ENCODE data around the gene CACHD1.

CACHD1 gene

DNA sequence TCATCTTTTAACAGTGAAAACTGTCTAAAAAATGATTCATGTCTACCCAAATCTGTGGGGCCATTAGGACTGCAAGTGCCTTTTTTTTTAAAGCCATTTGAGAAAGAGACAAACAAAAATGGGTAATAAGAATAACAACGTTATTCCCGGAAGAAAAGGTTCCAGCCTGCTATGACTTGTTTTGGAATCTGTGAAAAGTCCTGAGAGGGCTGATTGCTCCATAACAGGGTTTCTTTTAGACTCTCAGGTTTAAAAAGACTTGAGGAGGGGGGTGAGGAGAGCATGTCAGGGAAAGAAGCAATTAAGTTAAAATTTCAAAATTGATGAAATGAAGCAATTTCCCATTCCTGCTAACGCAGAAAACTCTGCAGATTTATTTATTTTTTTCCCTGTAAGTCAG, 56.4 kb downstream of the CACHD1 start:
- Histone ChIP-seq H3K4me3 (no peak overlapping the region), H3K9me3 (no peaks in the 10 kb centered on the region), H3K36me3 (replicated peaks) (no peaks in the 10 kb centered on the region), H3K4me1 (peaks cover 48% of the 10 kb centered on the region), H3K27me3 (ENCODE audit: low read depth) (no peaks in the 10 kb centered on the region)
- in situ Hi-C loops (cut with MboI; ENCODE audit: low sequenced_read_pairs): no loop called here
- no peak for DNase-seq (ENCODE audit: low spot score in 2 of 2)

DNA sequence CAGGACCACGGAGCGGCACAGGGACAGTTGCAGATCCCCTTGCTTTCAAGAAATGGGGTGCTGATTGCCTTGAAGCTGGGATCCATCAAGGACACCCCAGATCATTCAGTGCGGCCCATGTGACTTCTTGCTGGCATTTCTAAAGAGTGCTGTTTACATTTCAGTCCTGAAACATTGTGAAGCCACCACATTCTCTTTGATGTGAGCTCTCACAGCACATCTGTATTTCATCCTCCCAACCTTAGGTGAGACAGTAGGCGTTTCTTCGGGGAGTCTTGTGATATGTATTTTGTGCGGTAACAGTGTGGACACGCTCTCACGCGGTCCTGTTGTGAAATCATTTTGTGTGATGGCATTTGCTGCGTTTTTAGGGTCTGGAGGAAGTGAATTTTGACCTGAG, 57.2 kb downstream of the CACHD1 start:
- in situ Hi-C loops (cut with MboI; ENCODE audit: low sequenced_read_pairs): no loop called here
- Histone ChIP-seq H3K36me3 (replicated peaks) (no peaks in the 10 kb centered on the region), H3K27me3 (ENCODE audit: low read depth) (no peaks in the 10 kb centered on the region), H3K4me3 (no peak overlapping the region), H3K4me1 (peaks cover 41% of the 10 kb centered on the region), H3K9me3 (no peaks in the 10 kb centered on the region)
- no peak for DNase-seq (ENCODE audit: low spot score in 2 of 2)

DNA sequence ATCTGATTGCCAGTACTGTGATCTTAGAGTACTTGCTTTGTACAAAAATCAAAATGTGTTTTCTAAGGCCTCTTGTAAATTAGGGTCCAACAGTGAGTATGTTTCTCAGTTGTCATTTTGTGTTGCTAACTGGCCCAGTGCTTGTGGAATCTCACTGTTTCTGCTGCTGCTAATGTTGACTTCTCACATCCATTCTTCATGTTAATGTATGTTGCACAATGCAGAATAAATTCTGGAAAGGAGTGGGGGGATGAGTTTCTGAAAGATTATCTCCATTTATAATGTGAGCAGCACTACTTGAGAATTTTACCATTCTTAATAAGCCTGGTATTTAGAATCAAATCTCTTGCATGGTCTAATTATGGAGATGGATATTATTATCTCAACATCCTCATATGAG, 57.9 kb downstream of the CACHD1 start:
- Histone ChIP-seq H3K9me3 (no peaks in the 10 kb centered on the region), H3K27me3 (ENCODE audit: low read depth) (no peaks in the 10 kb centered on the region), H3K4me1 (peaks cover 38% of the 10 kb centered on the region), H3K4me3 (no peak overlapping the region), H3K36me3 (replicated peaks) (no peaks in the 10 kb centered on the region)
- in situ Hi-C loops (cut with MboI; ENCODE audit: low sequenced_read_pairs): no loop called here
- no peak for DNase-seq (ENCODE audit: low spot score in 2 of 2)

DNA sequence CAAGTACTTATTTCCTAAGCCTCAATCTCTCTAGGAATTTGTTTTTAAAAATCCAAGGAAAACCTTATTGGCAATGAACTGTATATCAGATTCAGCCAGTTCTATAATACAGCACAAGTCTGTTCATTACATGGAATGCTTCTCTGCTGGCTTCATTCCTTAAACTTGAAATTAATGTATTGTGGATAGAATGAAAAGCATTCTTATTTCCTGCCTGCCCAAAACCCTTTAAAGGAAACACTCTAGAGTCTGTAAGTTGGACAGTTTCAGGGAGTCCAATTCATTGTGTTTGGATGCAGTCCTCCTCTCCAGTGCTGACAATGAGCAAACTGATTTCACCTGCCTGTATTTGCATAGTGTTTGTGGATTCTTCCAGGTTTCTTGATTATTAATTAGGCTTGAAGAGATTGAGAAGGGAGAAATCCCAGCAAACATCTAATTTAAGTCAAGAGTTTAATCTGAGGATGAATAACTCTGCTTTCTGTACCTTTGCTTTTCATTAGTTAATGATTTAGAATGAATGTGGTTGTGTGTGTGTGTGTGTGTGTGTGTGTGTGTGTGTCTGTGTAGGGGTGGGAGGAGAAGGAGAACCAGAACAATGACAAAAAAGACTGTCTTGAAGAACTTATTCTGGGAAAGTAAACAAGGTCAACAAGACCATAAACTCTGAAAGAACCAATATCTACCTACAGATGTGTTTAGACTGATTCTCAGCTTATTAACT, 61.2 kb downstream of the CACHD1 start:
- no peak for DNase-seq (ENCODE audit: low spot score in 2 of 2)
- in situ Hi-C loops (cut with MboI; ENCODE audit: low sequenced_read_pairs): no loop called here

DNA sequence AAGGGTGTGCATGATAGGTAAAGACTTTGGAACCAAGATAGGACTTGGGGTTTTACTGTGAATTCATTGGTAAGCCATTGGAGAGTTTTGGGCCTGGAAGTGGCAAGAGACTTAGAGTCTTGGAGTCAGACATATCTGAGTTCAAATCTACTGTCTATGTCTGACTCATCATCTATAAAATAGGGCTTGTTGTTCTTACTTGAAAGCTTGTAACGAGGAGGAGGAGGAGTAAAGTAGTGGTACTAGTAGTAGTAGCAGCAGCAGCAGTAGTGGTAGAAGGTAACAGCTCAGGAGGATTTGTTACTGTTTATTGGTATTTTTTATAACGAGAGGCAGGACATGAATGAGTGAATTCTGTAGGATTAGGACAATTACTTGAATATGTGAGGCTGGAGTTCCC, 62.7 kb downstream of the CACHD1 start:
- Histone ChIP-seq H3K9me3 (no peaks in the 10 kb centered on the region), H3K27me3 (ENCODE audit: low read depth) (no peaks in the 10 kb centered on the region), H3K36me3 (replicated peaks) (no peaks in the 10 kb centered on the region), H3K4me3 (no peak overlapping the region), H3K4me1 (peaks cover 8% of the 10 kb centered on the region)
- DNase-seq (ENCODE audit: low spot score in 2 of 2): no peak
- in situ Hi-C loops (cut with MboI; ENCODE audit: low sequenced_read_pairs): no loop called here

More for the DNA sequence above, 61.2 kb downstream of the CACHD1 start:
- Histone ChIP-seq H3K4me1 (peaks cover 14% of the 10 kb centered on the region), H3K4me3 (no peak overlapping the region), H3K27me3 (ENCODE audit: low read depth) (no peaks in the 10 kb centered on the region), H3K9me3 (no peaks in the 10 kb centered on the region), H3K36me3 (replicated peaks) (no peaks in the 10 kb centered on the region)

DNA sequence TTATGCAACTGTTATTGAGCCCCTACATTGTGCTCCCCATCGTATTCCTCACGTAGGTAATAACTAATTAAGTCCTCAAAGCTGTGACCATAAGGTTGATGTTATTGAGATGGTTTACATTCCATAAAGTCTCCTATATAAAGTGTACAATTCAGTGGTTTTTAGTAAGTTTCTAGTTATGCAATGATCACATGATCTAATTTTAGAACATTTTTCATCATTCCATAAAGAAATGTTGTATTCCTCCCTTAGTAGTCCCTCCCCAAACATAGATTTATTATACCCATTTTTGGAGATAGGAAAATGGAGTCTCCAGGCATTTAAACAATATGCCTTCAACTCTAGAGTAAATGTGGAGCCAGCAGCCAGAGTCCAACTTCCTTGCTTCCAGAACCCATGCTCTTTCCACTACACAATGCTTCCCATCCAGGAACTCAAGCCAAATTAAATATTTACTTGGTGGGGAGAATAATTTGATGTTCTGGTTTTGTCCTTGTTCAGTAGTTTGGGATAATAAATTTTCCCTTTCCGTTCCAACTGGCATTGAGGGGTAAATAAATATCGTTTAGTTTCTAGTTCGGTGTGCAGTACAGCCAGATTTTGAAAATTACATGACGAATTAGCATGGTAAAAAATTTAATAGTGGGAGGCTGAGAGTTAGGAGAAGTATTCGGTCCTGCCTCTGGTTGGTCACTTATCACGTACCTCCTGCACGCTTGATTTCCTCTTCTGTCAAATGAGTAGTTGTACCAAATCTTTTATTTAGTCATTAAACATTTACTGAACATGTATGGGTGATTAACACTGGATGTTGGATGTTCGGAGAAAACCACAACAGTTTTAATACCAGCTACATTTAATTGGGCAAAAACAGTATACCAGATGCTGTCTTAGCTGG, 66.3 kb downstream of the CACHD1 start:
- no peak overlapping the region for H3K4me3 ChIP-seq
- in situ Hi-C loops (cut with MboI; ENCODE audit: low sequenced_read_pairs): no loop called here
- no peaks in the 10 kb centered on the region for H3K27me3 ChIP-seq (ENCODE audit: low read depth)
- no peaks in the 10 kb centered on the region for H3K36me3 ChIP-seq (replicated peaks)
- H3K4me1 ChIP-seq: peaks cover 31% of the 10 kb centered on the region
- no peak for DNase-seq (ENCODE audit: low spot score in 2 of 2)
- no peaks in the 10 kb centered on the region for H3K9me3 ChIP-seq

DNA sequence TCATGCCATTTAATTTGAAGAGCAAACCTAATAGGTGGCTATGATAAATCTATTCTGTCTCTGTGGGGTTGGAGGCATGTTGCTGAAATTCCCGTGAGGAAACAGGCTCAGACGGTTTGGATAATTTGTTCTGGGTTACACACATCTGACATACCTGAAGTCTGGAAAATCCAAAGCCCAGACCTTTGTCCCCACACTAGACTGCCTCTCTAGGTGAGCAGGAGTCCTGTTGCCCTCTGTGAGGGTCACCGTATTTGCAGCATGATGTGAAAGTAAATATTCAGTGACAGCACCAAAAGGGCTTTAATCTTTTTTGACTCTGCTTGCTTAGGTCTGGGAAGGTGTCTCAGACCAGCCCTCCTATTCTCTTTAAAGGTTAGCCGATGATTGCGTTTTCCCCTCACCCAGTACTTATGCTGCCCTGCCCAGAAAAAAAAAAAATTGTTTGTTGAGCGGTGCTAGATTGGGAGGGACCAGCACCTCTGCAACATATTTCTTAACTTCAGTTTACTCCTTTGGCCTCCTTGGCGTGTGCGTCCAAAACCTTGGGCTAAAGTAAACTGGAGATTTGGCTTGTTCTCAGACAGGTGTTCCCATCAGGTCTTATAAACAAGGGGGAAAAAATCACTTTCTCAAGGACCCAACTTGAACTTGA, 67.0 kb downstream of the CACHD1 start:
- Histone ChIP-seq H3K4me1 (peaks cover 37% of the 10 kb centered on the region), H3K9me3 (no peaks in the 10 kb centered on the region), H3K27me3 (ENCODE audit: low read depth) (no peaks in the 10 kb centered on the region), H3K36me3 (replicated peaks) (no peaks in the 10 kb centered on the region), H3K4me3 (no peak overlapping the region)
- in situ Hi-C loops (cut with MboI; ENCODE audit: low sequenced_read_pairs): no loop called here
- no peak for DNase-seq (ENCODE audit: low spot score in 2 of 2)

DNA sequence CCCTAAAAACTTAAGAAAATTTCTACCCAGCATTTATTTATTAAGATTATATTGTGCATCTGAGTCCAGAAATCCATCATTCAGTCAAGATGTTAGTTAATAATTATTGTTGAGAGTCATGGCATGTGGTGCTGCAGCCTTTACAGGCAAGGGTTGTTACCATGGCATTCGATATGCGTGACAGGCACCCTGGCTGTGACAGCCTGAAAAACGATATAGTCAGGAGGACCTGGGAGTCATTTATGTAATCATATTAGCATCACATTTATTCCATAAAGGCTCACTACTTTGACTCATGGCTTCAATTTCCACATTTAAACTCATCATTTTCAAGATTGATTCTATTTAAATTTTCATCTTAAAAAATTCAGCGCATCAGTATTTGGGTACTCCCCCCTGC, 68.0 kb downstream of the CACHD1 start:
- Histone ChIP-seq H3K27me3 (ENCODE audit: low read depth) (no peaks in the 10 kb centered on the region), H3K4me3 (no peak overlapping the region), H3K36me3 (replicated peaks) (no peaks in the 10 kb centered on the region), H3K4me1 (peaks cover 45% of the 10 kb centered on the region), H3K9me3 (no peaks in the 10 kb centered on the region)
- in situ Hi-C loops (cut with MboI; ENCODE audit: low sequenced_read_pairs): no loop called here
- no peak for DNase-seq (ENCODE audit: low spot score in 2 of 2)

DNA sequence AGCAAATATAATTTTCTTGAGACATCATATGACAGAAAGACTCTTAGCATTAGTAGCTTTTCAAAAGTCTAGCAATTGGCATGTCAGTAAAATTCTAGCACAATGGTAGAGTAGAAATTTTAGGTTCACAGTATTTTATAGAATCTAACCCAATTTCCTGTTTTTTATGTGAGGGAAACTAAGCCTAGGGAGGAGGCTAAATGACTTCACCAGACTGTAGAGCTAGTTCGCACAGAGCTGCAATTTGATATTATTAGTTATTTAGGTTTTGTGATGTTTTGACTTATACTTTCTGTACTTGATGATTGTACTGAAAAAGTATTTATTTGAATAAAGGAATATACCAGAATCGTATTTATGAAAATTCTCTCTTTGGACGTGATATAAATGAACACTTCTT, 68.5 kb downstream of the CACHD1 start:
- peaks cover 45% of the 10 kb centered on the region for H3K4me1 ChIP-seq
- H3K27me3 ChIP-seq (ENCODE audit: low read depth): no peaks in the 10 kb centered on the region
- in situ Hi-C loops (cut with MboI; ENCODE audit: low sequenced_read_pairs): no loop called here
- DNase-seq (ENCODE audit: low spot score in 2 of 2): no peak
- H3K4me3 ChIP-seq: no peak overlapping the region
- H3K36me3 ChIP-seq (replicated peaks): no peaks in the 10 kb centered on the region
- H3K9me3 ChIP-seq: no peaks in the 10 kb centered on the region

DNA sequence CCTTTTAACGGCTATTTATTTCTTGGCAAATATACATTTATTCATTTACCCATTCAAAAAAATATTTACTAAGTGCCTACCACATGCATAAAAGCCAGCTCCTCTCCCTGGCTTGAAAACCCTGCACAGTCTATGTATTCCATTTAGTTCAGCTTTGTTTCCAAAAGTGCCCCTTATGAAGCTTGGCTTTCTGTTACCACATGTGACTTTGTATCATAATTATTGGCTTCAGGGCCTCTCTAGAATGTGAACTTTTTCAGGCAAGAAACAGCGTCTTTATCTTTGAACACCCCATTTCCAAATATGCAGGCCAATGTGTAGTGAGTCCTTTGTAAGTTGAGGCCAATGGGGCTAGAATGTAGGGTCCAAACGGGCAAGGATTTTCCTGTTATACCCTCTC, 69.4 kb downstream of the CACHD1 start:
- no peaks in the 10 kb centered on the region for H3K27me3 ChIP-seq (ENCODE audit: low read depth)
- DNase-seq (ENCODE audit: low spot score in 2 of 2): no peak
- H3K4me1 ChIP-seq: peaks cover 49% of the 10 kb centered on the region
- no peak overlapping the region for H3K4me3 ChIP-seq
- H3K9me3 ChIP-seq: no peaks in the 10 kb centered on the region
- in situ Hi-C loops (cut with MboI; ENCODE audit: low sequenced_read_pairs): no loop called here
- H3K36me3 ChIP-seq (replicated peaks): no peaks in the 10 kb centered on the region

DNA sequence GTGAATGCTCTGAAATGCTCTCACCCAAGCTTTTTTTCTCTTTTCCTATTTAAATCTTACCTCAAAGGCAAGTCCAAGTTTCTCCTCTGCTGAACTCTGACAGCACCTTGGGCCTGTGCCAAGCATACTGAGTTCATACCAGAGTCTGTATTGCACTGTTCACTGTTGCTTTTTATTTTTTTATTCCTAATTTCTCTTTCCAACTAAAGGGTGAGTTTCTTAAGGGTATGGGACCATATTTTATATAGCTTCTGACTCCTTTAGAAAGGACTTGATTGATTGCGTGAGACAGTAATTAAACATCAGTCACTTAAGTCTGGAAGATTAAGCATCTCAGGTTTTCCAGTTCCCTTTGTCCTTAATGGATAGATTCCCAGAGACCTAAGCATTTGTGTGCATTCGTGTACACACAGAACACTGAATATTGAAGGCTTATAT, 69.9 kb downstream of the CACHD1 start:
- Histone ChIP-seq H3K36me3 (replicated peaks) (no peaks in the 10 kb centered on the region), H3K27me3 (ENCODE audit: low read depth) (no peaks in the 10 kb centered on the region), H3K9me3 (no peaks in the 10 kb centered on the region), H3K4me1 (peaks cover 53% of the 10 kb centered on the region), H3K4me3 (no peak overlapping the region)
- DNase-seq (ENCODE audit: low spot score in 2 of 2): peak; percentile 83 to 85
- in situ Hi-C loops (cut with MboI; ENCODE audit: low sequenced_read_pairs): no loop called here

DNA sequence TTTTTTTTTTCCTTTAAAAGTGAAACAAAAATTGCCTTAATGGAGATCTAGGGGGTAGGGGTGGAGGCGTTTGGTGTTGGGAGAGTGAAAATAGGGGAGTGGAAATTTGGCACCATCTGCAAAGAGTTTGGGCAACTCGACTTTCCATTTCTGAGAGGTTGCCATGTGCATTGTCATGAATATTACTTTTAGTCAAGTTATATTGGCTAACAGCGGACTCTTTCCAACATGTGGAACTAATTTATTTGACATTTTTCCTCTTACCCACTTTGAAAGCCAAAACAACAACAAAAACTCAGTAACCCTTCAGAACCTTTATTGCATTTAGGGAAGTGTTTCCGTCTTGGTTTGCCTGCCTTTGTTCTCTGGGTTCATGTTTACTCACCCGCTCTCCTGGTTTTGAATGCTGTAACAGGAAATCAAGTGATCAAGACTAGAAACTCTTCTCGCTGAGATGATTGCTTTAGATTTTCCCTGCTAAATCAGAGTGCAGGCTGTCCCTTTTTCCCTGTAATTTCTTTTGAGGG, 70.4 kb downstream of the CACHD1 start:
- H3K4me1 ChIP-seq: peaks cover 58% of the 10 kb centered on the region
- no peaks in the 10 kb centered on the region for H3K27me3 ChIP-seq (ENCODE audit: low read depth)
- DNase-seq (ENCODE audit: low spot score in 2 of 2): peak in 1 of 2 experiments; percentile 31
- no peak overlapping the region for H3K4me3 ChIP-seq
- H3K36me3 ChIP-seq (replicated peaks): no peaks in the 10 kb centered on the region
- in situ Hi-C loops (cut with MboI; ENCODE audit: low sequenced_read_pairs): no loop called here
- no peaks in the 10 kb centered on the region for H3K9me3 ChIP-seq

DNA sequence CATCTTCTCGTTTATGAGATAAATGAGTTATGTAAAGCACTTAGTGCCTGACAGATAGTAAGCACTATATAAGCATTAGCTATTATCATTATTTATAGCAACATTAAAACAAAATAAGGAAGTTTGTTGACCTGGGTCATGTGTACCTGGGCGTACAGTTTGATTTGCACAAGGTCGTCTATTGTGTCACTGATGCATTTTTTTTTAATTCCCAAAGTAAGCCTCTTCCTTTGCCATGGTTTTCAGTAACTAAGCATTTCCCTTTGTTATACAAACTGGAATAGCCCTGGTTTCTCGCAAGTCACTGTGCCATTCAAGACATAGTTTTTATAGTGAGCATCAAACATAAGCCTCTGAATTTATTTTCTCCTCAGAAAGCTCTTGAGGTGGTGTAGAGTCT, 72.2 kb downstream of the CACHD1 start:
- in situ Hi-C loops (cut with MboI; ENCODE audit: low sequenced_read_pairs): no loop called here
- H3K4me3 ChIP-seq: no peak overlapping the region
- H3K27me3 ChIP-seq (ENCODE audit: low read depth): no peaks in the 10 kb centered on the region
- no peaks in the 10 kb centered on the region for H3K9me3 ChIP-seq
- H3K4me1 ChIP-seq: peaks cover 66% of the 10 kb centered on the region
- DNase-seq (ENCODE audit: low spot score in 2 of 2): peak in 1 of 2 experiments; percentile 71
- H3K36me3 ChIP-seq (replicated peaks): no peaks in the 10 kb centered on the region

DNA sequence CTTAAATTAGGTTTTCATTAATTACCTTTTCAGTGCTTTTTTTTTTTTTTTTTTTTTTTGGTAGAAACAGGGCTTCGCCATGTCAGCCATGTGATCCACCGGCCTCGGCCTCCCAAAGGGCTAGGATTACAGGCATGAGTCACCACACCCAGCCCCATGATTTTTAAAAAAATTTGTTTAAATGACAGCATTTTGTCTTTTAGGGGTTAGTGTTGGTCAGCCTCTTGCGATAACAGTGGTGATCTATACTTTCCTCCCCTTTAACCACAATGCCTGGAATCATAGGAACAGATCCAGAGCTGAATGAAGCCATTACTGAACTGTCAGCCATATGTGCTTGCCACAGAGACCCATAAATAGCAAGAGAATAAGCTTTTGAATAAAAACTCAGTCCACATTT, 73.9 kb downstream of the CACHD1 start:
- Histone ChIP-seq H3K4me1 (peaks cover 58% of the 10 kb centered on the region), H3K4me3 (no peak overlapping the region), H3K9me3 (no peaks in the 10 kb centered on the region), H3K27me3 (ENCODE audit: low read depth) (no peaks in the 10 kb centered on the region), H3K36me3 (replicated peaks) (no peaks in the 10 kb centered on the region)
- no peak for DNase-seq (ENCODE audit: low spot score in 2 of 2)
- in situ Hi-C loops (cut with MboI; ENCODE audit: low sequenced_read_pairs): no loop called here
